Loucy (cell line): ENCODE measurements around the gene MRPL50.

Experiments
- H2AFZ ChIP-seq: fragments of 200-600 bp; sonication (generic); 2 replicates; pipeline ENCODE4 v1.6.0; 2016; ENCODE audit warnings: antibody characterized with exemption, mild to moderate bottlenecking, low read length, moderate library complexity
- H3F3A ChIP-seq: fragments of 200-600 bp; 2 replicates; pipeline ENCODE4 v1.6.0; 2016; ENCODE audit warnings: antibody characterized with exemption, low read depth, mild to moderate bottlenecking
- H3K27me3 ChIP-seq: fragments of 200-600 bp; sonication (generic); 2 replicates; pipeline ENCODE4 v1.6.1; 2014; ENCODE audit warnings: low read length, mild to moderate bottlenecking; ENCODE audit not compliant: insufficient read depth, poor library complexity, severe bottlenecking
- H3K36me3 ChIP-seq: fragments of 200-600 bp; sonication (generic); 2 replicates; pipeline ENCODE4 v1.6.1; 2016; ENCODE audit warnings: low read length; ENCODE audit not compliant: insufficient read depth
- H3K4me1 ChIP-seq: fragments of 200-600 bp; sonication (generic); 2 replicates; pipeline ENCODE4 v1.5.1; 2014; ENCODE audit warnings: low read length, mild to moderate bottlenecking; ENCODE audit not compliant: insufficient read depth, poor library complexity, severe bottlenecking
- H3K4me2 ChIP-seq: fragments of 200-600 bp; sonication (generic); 2 replicates; pipeline ENCODE4 v1.6.0; 2014; ENCODE audit warnings: antibody characterized with exemption, low read length, low read depth, mild to moderate bottlenecking; ENCODE audit not compliant: poor library complexity, severe bottlenecking
- H3K4me3 ChIP-seq: fragments of 200-600 bp; sonication (generic); 2 replicates; pipeline ENCODE4 v1.5.1; 2014; ENCODE audit warnings: low read length, mild to moderate bottlenecking, mixed read lengths; ENCODE audit not compliant: poor library complexity, severe bottlenecking
- H3K79me2 ChIP-seq: fragments of 200-600 bp; sonication (generic); 2 replicates; pipeline ENCODE4 v1.6.1; 2014; ENCODE audit warnings: low read length; ENCODE audit not compliant: insufficient read depth
- H3K9ac ChIP-seq: fragments of 200-600 bp; sonication (generic); 2 replicates; pipeline ENCODE4 v1.6.0; 2014; ENCODE audit warnings: mild to moderate bottlenecking, low read depth, low read length, moderate library complexity; ENCODE audit not compliant: poor library complexity, severe bottlenecking
- H3K9me2 ChIP-seq: fragments of 200-600 bp; sonication (generic); replicated peaks from 2 replicates; pipeline ENCODE4 v1.6.1; 2016; ENCODE audit warnings: low read depth, low read length, mixed read lengths
- H3K9me3 ChIP-seq: fragments of 200-600 bp; sonication (generic); 2 replicates; pipeline ENCODE4 v1.6.1; 2014; ENCODE audit warnings: mild to moderate bottlenecking, antibody characterized with exemption, low read length, low read depth; ENCODE audit not compliant: insufficient read depth
- H4K20me1 ChIP-seq: fragments of 200-600 bp; sonication (generic); 2 replicates; pipeline ENCODE4 v1.6.0; 2014; ENCODE audit warnings: antibody characterized with exemption, low read length, mild to moderate bottlenecking; ENCODE audit not compliant: insufficient read depth, poor library complexity, severe bottlenecking
- EZH2phosphoT487 ChIP-seq: fragments of 200-600 bp; IDR thresholded peaks from 2 replicates; pipeline ENCODE4 v1.6.1; 2018; ENCODE audit warnings: antibody characterized with exemption, mild to moderate bottlenecking, moderate library complexity, borderline replicate concordance
- TF ChIP-seq, protein P1 (sequence below): fragments of 200-600 bp; sonication (generic); conservative IDR thresholded peaks from 2 replicates; pipeline ENCODE4 v1.5.1; 2014; ENCODE audit warnings: mild to moderate bottlenecking, antibody characterized with exemption, low read length

MRPL50 gene

GRCh38 chr9:101380295-101380694 lies 18.1 kb downstream of the MRPL50 start:
- Histone ChIP-seq H3K9me3 (no peaks in the 10 kb centered on the region), H3K79me2 (no peaks in the 10 kb centered on the region), H3K4me2 (no peak overlapping the region), H3K36me3 (no peaks in the 10 kb centered on the region), H3K27me3 (no peaks in the 10 kb centered on the region), H3K9me2 (no peaks in the 10 kb centered on the region), H3K4me3 (no peak overlapping the region), H3K4me1 (no peaks in the 10 kb centered on the region), H2AFZ (no peak overlapping the region), H3F3A (no peaks in the 10 kb centered on the region), H3K9ac (no peak overlapping the region), H4K20me1 (no peaks in the 10 kb centered on the region)
- no peak for TF ChIP-seq EZH2phosphoT487
- TF ChIP-seq, protein P1, sequence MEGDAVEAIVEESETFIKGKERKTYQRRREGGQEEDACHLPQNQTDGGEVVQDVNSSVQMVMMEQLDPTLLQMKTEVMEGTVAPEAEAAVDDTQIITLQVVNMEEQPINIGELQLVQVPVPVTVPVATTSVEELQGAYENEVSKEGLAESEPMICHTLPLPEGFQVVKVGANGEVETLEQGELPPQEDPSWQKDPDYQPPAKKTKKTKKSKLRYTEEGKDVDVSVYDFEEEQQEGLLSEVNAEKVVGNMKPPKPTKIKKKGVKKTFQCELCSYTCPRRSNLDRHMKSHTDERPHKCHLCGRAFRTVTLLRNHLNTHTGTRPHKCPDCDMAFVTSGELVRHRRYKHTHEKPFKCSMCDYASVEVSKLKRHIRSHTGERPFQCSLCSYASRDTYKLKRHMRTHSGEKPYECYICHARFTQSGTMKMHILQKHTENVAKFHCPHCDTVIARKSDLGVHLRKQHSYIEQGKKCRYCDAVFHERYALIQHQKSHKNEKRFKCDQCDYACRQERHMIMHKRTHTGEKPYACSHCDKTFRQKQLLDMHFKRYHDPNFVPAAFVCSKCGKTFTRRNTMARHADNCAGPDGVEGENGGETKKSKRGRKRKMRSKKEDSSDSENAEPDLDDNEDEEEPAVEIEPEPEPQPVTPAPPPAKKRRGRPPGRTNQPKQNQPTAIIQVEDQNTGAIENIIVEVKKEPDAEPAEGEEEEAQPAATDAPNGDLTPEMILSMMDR: no peak

DNA sequence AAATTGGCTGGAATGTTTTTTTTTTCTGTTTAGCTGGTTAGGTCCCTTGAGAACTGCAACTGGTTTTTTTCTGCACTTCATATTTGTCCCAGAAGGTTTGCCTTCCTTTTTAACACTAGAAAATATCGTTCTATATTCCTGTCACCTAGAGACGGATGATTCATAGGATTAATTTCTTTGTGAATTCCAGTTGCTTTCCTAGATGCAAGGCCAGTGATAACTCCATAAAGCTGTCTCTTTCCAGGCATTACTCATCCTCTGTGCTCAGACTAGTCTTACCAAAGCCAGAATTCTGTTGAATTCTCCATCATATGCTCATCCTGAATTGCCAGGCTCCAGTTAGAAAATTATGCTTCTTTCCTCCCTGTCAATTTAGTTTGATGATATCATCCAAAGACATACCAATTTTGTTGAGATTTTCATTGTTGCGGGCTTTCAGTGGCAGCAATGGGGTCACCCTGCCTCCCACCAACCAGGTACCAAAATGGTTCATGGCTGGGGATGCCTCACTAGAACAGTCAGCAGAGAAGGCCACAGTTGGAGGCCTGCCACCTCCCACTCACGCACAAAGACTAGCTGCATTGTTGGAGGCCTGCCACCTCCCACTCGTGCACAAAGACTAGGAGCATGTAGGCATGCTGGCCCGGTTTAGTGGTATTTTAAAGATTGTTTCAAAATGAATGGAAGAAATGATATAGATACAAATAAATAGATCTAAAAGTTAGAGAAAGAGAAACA lies 22.1 kb downstream of the MRPL50 start:
- Histone ChIP-seq H2AFZ (no peak overlapping the region), H3K79me2 (no peaks in the 10 kb centered on the region), H3K4me3 (no peak overlapping the region), H3K27me3 (no peaks in the 10 kb centered on the region), H3K4me1 (no peaks in the 10 kb centered on the region), H3K4me2 (no peak overlapping the region), H3K9me3 (no peaks in the 10 kb centered on the region), H3K36me3 (no peaks in the 10 kb centered on the region), H3K9ac (no peak overlapping the region), H3F3A (no peaks in the 10 kb centered on the region), H3K9me2 (no peaks in the 10 kb centered on the region), H4K20me1 (no peaks in the 10 kb centered on the region)
- TF ChIP-seq EZH2phosphoT487: no peak
- TF ChIP-seq, protein P1: no peak

GRCh38 chr9:101375546-101375945 lies 22.9 kb downstream of the MRPL50 start:
- Histone ChIP-seq H3K79me2 (no peaks in the 10 kb centered on the region), H3K9me3 (no peaks in the 10 kb centered on the region), H3K36me3 (no peaks in the 10 kb centered on the region), H3K4me3 (no peak overlapping the region), H3K9me2 (no peaks in the 10 kb centered on the region), H3F3A (no peaks in the 10 kb centered on the region), H3K9ac (no peak overlapping the region), H3K4me2 (no peak overlapping the region), H3K27me3 (peaks cover 2% of the 10 kb centered on the region), H3K4me1 (no peaks in the 10 kb centered on the region), H4K20me1 (no peaks in the 10 kb centered on the region), H2AFZ (no peak overlapping the region)
- TF ChIP-seq, protein P1: no peak
- no peak for TF ChIP-seq EZH2phosphoT487
